GM12873 (cell line): ENCODE measurements around the gene PHACTR1.

Source experiments
- CTCF ChIP-seq: IDR thresholded peaks from 2 replicates; pipeline ENCODE4 v1.5.1; 2012; ENCODE audit warnings: low read depth, mild to moderate bottlenecking, moderate library complexity, low read length, control low read depth; ENCODE audit not compliant: insufficient read depth; ENCODE audit errors: missing control alignments

The PHACTR1 gene

GRCh38 chr6:12927746-12928145 is 211.2 kb downstream of the PHACTR1 start:
- no peak for TF ChIP-seq CTCF

- no peak for TF ChIP-seq CTCF
These were observed 213.1 kb downstream of the PHACTR1 start for GRCh38 chr6:12929678-12930077.

GRCh38 chr6:12931639-12932038 is 215.1 kb downstream of the PHACTR1 start:
- TF ChIP-seq CTCF, result no peak

- no peak for TF ChIP-seq CTCF
These were observed 219.1 kb downstream of the PHACTR1 start for GRCh38 chr6:12935637-12936036.

GRCh38 chr6:12937971-12938370 is 221.4 kb downstream of the PHACTR1 start:
- TF ChIP-seq CTCF, result no peak

- no peak for TF ChIP-seq CTCF
These were observed 222.7 kb downstream of the PHACTR1 start for GRCh38 chr6:12939314-12939713.

GRCh38 chr6:12941422-12941821 is 224.9 kb downstream of the PHACTR1 start:
- TF ChIP-seq CTCF, result no peak
